GM12878 (cell line): ENCODE results near the gene CA9. TPM values are rescaled to one million over a fixed set of nuclear protein-coding genes. Genes with fewer than 3 reads are reported as not detected.

Experiments
- ATAC-seq: fragments of 200-7000 bp; cut with Tn5 transposase; 3 replicates; pipeline ENCODE4 v1.9.1; 2020; ENCODE audit warnings: mild to moderate bottlenecking, moderate library complexity
- BruUV-seq: library from RNA; stranded (reverse); fragments of 400-500 nt; replicated peaks from 2 replicates; lab custom pipeline; 2021; lab: Mats Ljungman, UMichigan
- CTCF ChIA-PET: fragments of 300-600 bp; sonication (Branson Sonifier 250); formaldehyde crosslinking; extraction: SDS; loops from one replicate; lab custom pipeline; 2021; ENCODE audit warnings: inconsistent platforms; lab: Yijun Ruan, JAX
- POLR2A ChIA-PET: fragments of 350-600 bp; formaldehyde crosslinking; extraction: SDS; loops from one replicate; lab custom pipeline; 2021; ENCODE audit warnings: inconsistent platforms; lab: Charles Lee
- RAD21 ChIA-PET: fragments of 300-600 bp; sonication (Branson Sonifier 250); formaldehyde crosslinking; loops from one replicate; lab custom pipeline; 2023; ENCODE audit warnings: antibody characterized with exemption; ENCODE audit not compliant: unreplicated experiment; lab: Charles Lee
- SMC1A ChIA-PET: fragments of 300-600 bp; sonication (Branson Sonifier 250); formaldehyde crosslinking; loops from one replicate; lab custom pipeline; 2023; ENCODE audit not compliant: unreplicated experiment, uncharacterized antibody; lab: Charles Lee
- DNase-seq: peaks from one replicate; pipeline ENCODE4 v3.0.0-alpha.2; 2011; ENCODE audit warnings: low read depth, low spot score
- FAIRE-seq: peaks from 3 replicates; lab custom pipeline; 2011; peaks lifted over from hg19 to GRCh38; lab: Jason Lieb, UNC
- H2AFZ ChIP-seq: 2 replicates; pipeline ENCODE4 v1.6.0; 2011; ENCODE audit warnings: low read depth, low read length, control low read depth; ENCODE audit not compliant: control insufficient read depth
- H3K27ac ChIP-seq: 2 replicates; pipeline ENCODE4 v1.5.1; 2011; ENCODE audit warnings: control low read depth; ENCODE audit not compliant: control insufficient read depth, insufficient read depth
- H3K27me3 ChIP-seq, 2 experiments: replicated peaks in 1 of 2; 2 replicates each; pipeline versions ENCODE4 v1.6.0 to v1.6.1; 2011; ENCODE audit warnings: low read length in 1 of 2; ENCODE audit not compliant: control insufficient read depth in 2 of 2, insufficient read depth in 2 of 2
- H3K36me3 ChIP-seq, 2 experiments: 2 replicates each; pipeline ENCODE4 v1.5.1; 2011; ENCODE audit warnings: low read length in 1 of 2; ENCODE audit not compliant: control insufficient read depth in 2 of 2, insufficient read depth in 2 of 2
- H3K4me1 ChIP-seq: 2 replicates; pipeline ENCODE4 v1.6.1; 2011; ENCODE audit warnings: mild to moderate bottlenecking, low read length, moderate library complexity, mixed read lengths; ENCODE audit not compliant: control insufficient read depth, insufficient read depth
- H3K4me2 ChIP-seq: 2 replicates; pipeline ENCODE4 v1.6.0; 2011; ENCODE audit warnings: control low read depth; ENCODE audit not compliant: control insufficient read depth, insufficient read depth
- H3K4me3 ChIP-seq: fragments of 200-600 bp; sonication (generic); 2 replicates; pipeline ENCODE4 v1.5.1; 2016
- H3K79me2 ChIP-seq: 2 replicates; pipeline ENCODE4 v1.6.0; 2011; ENCODE audit warnings: low read length; ENCODE audit not compliant: control insufficient read depth, insufficient read depth
- H3K9ac ChIP-seq: 2 replicates; pipeline ENCODE4 v1.8.0; 2011; ENCODE audit warnings: low read length, control low read depth, mixed read lengths; ENCODE audit not compliant: control insufficient read depth, insufficient read depth
- H3K9me3 ChIP-seq: replicated peaks from 3 replicates; pipeline ENCODE4 v1.5.1; 2011; ENCODE audit warnings: mild to moderate bottlenecking, low read length; ENCODE audit not compliant: control insufficient read depth, insufficient read depth
- H4K20me1 ChIP-seq: 2 replicates; pipeline ENCODE4 v1.6.0; 2011; ENCODE audit not compliant: control insufficient read depth, insufficient read depth
- ATF2 ChIP-seq: IDR thresholded peaks from 2 replicates; pipeline ENCODE4 v1.6.1; 2012; ENCODE audit warnings: low read length, inconsistent platforms
- IRF4 ChIP-seq: IDR thresholded peaks from 2 replicates; pipeline ENCODE4 v1.6.1; 2011; ENCODE audit warnings: low read depth, low read length
- MEF2B ChIP-seq: fragments of 450-650 bp; IDR thresholded peaks from 2 replicates; pipeline ENCODE4 v1.6.1; 2018; ENCODE audit warnings: mild to moderate bottlenecking, moderate library complexity; ENCODE audit not compliant: partially characterized antibody, poor library complexity, severe bottlenecking
- NR2C1 ChIP-seq: fragments of 450-650 bp; IDR thresholded peaks from 2 replicates; pipeline ENCODE4 v1.6.1; 2017; ENCODE audit warnings: antibody characterized with exemption, mild to moderate bottlenecking, moderate library complexity
- RBBP5 ChIP-seq: fragments of 200-600 bp; sonication (generic); conservative IDR thresholded peaks from 2 replicates; pipeline ENCODE4 v1.6.1; 2016
- TARDBP ChIP-seq: IDR thresholded peaks from 2 replicates; pipeline ENCODE4 v1.6.1; 2016; ENCODE audit warnings: borderline replicate concordance
- YY1 ChIP-seq: IDR thresholded peaks from 2 replicates; pipeline ENCODE4 v1.6.1; 2011; ENCODE audit warnings: low read depth, mild to moderate bottlenecking, low read length
- ZNF217 ChIP-seq: fragments of 450-650 bp; IDR thresholded peaks from 2 replicates; pipeline ENCODE4 v1.6.1; 2017; ENCODE audit warnings: antibody characterized with exemption, mild to moderate bottlenecking
- ZNF384 ChIP-seq: IDR thresholded peaks from 2 replicates; pipeline ENCODE4 v1.6.1; 2012; ENCODE audit warnings: low read depth, mild to moderate bottlenecking, low read length, improper control_type of control experiment, borderline replicate concordance
- ZNF622 ChIP-seq: fragments of 450-650 bp; IDR thresholded peaks from 2 replicates; pipeline ENCODE4 v1.6.1; 2017; ENCODE audit warnings: mild to moderate bottlenecking, inconsistent platforms
- ZNF687 ChIP-seq: fragments of 450-650 bp; IDR thresholded peaks from 2 replicates; pipeline ENCODE4 v1.6.1; 2017; ENCODE audit warnings: mild to moderate bottlenecking, moderate library complexity
- WGBS: methylation state at CpG from one replicate; pipeline ENCODE4 v1.1.6; 2016; ENCODE audit warnings: low lambda C conversion rate; ENCODE audit not compliant: insufficient replicate concordance, insufficient coverage; ENCODE audit errors: missing lambda C conversion rate; 5-methylcytosine and 5-hydroxymethylcytosine counted together
- in situ Hi-C: fragments of 300-500 bp; cut with MboI; formaldehyde crosslinking; loops from 9 replicates; pipeline ENCODE4 v1.14.3; 2018; ENCODE audit warnings: mixed read lengths
- intact Hi-C: fragments of 100-400 bp; cut with micrococcal nuclease; formaldehyde crosslinking; loops from one replicate; pipeline ENCODE4 v1.14.2; 2022; ENCODE audit not compliant: unreplicated experiment
- polyA plus RNA-seq, 11 experiments: library from polyadenylated mRNA; depleted of rRNA in 4 of 11; unstranded in 6 of 11; stranded (reverse) in 5 of 11; fragments of >200 nt; fragmentation: Nextera tagmentation in 4 of 11; fragmentation: Illumina TruSeq in 1 of 11; extraction: Ambion mirVana in 4 of 11; extraction: Trizol in 1 of 11; gene quantifications; 1 replicate in 1 of 11; 2 replicates in 10 of 11; pipeline versions ENCODE4 v1.2.1 to v1.2.3, GENCODE V29; 2011 to 2016; ENCODE audit warnings: inconsistent platforms in 2 of 11, missing spikeins in 2 of 11, low read depth in 1 of 11
- total RNA-seq, 4 experiments: library from RNA; depleted of rRNA in 3 of 4; stranded (reverse); fragments of >200 nt in 3 of 4; fragmentation: Illumina TruSeq in 1 of 4; extraction: Trizol in 1 of 4; gene quantifications; 2 replicates each; pipeline versions ENCODE4 v1.2.1 to v1.2.3, GENCODE V29; 2013 to 2021
- TF ChIP-seq, protein P1 (sequence below): fragments of 450-650 bp; IDR thresholded peaks from 2 replicates; pipeline ENCODE4 v1.6.1; 2017; ENCODE audit warnings: mild to moderate bottlenecking, moderate library complexity

CA9 gene
- total and polyA plus RNA-seq, 10 of the 15 experiments (the other 5 are each of a cell fraction or from before 2014, with no cell fraction given), result 0.53 to 6.6 (median 1.2) TPM

DNA sequence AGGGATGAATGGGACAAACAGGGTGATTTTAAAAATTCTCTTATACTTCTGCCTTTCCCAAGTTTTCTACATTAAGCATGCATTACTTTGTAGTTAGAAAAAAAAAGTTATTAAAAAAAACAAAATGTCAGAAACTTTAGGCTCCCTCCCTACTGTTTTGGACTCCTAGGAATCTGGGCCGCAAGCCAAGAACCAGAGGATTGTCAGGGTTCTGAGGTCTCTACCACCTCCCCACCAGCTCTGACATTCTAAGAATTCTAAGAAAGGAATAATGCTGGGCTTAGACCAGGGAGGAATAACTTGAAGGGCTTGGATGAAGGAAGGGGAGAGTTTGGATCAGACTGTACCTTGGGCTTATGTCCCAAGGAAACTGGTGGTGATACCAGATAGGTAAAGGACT is 7.7 kb upstream of the CA9 start:
- H3K9ac ChIP-seq, result no peak overlapping the region
- H3K79me2 ChIP-seq, result peaks cover 22% of the 10 kb centered on the region
- no TSS peak for BruUV-seq
- SMC1A ChIA-PET, result interaction anchor here (0.6 to 12.5 kb wide), 7 partner anchors 8 to 64 kb away, joined by 3 to 145 read pairs (median 3); partner anchors contain the start of genes CREB3, RMRP and TLN1
- FAIRE-seq, result no peak
- POLR2A ChIA-PET, result interaction anchor here (1.0 to 10.9 kb wide), 7 partner anchors 9 to 84 kb away, joined by 3 to 163 read pairs (median 12); partner anchors contain the start of genes CREB3, SIT1 and TLN1
- H3K4me3 ChIP-seq, result no peak overlapping the region
- no peak overlapping the region for H2AFZ ChIP-seq
- no peak for TF ChIP-seq TARDBP
- no peak for TF ChIP-seq MEF2B
- no peak for TF ChIP-seq YY1
- no peak for TF ChIP-seq ZNF622
- TF ChIP-seq, protein P1, sequence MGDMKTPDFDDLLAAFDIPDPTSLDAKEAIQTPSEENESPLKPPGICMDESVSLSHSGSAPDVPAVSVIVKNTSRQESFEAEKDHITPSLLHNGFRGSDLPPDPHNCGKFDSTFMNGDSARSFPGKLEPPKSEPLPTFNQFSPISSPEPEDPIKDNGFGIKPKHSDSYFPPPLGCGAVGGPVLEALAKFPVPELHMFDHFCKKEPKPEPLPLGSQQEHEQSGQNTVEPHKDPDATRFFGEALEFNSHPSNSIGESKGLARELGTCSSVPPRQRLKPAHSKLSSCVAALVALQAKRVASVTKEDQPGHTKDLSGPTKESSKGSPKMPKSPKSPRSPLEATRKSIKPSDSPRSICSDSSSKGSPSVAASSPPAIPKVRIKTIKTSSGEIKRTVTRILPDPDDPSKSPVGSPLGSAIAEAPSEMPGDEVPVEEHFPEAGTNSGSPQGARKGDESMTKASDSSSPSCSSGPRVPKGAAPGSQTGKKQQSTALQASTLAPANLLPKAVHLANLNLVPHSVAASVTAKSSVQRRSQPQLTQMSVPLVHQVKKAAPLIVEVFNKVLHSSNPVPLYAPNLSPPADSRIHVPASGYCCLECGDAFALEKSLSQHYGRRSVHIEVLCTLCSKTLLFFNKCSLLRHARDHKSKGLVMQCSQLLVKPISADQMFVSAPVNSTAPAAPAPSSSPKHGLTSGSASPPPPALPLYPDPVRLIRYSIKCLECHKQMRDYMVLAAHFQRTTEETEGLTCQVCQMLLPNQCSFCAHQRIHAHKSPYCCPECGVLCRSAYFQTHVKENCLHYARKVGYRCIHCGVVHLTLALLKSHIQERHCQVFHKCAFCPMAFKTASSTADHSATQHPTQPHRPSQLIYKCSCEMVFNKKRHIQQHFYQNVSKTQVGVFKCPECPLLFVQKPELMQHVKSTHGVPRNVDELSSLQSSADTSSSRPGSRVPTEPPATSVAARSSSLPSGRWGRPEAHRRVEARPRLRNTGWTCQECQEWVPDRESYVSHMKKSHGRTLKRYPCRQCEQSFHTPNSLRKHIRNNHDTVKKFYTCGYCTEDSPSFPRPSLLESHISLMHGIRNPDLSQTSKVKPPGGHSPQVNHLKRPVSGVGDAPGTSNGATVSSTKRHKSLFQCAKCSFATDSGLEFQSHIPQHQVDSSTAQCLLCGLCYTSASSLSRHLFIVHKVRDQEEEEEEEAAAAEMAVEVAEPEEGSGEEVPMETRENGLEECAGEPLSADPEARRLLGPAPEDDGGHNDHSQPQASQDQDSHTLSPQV, result no peak
- TF ChIP-seq ZNF217, result no peak
- TF ChIP-seq ZNF687, result no peak
- TF ChIP-seq RBBP5, result no peak
- no peak for TF ChIP-seq ZNF384
- no peak for TF ChIP-seq IRF4
- no peak for TF ChIP-seq ATF2
- no peak for TF ChIP-seq NR2C1
- no peaks in the 10 kb centered on the region for H3K9me3 ChIP-seq
- H3K36me3 ChIP-seq, result peaks cover 4% of the 10 kb centered on the region in 2 experiments; a peak in 2 of 4 replicates
- no peak for DNase-seq
- no peak for ATAC-seq
- 96% methylated on average over 1 of the region's 1 CpG for WGBS
- peaks cover 27% of the 10 kb centered on the region for H3K4me1 ChIP-seq
- H3K27me3 ChIP-seq, result no peaks in the 10 kb centered on the region
- no peak overlapping the region for H3K27ac ChIP-seq
- in situ Hi-C loops (loop anchor here (5.0 kb wide), 1 partner anchor 56 kb away; no protein-coding TSS in a partner anchor), intact Hi-C loops (no loop called here)
- RAD21 ChIA-PET, result interaction anchor here (0.5 to 9.7 kb wide), 10 partner anchors 8 to 90 kb away, joined by 3 to 95 read pairs (median 6); partner anchors contain the start of genes CCDC107, CREB3, RMRP and SIT1
- no peaks in the 10 kb centered on the region for H4K20me1 ChIP-seq
- CTCF ChIA-PET, result interaction anchor here (0.8 to 13.5 kb wide), 9 partner anchors 9 to 83 kb away, joined by 3 to 227 read pairs (median 6); partner anchors contain the start of genes CREB3, GBA2, RGP1 and SIT1
- H3K4me2 ChIP-seq, result no peak overlapping the region
